ENCODE measurements around the gene GPR34.

GPR34 gene

GRCh38 chrX:41739871-41740270 lies 51.1 kb downstream of the GPR34 start:
- no peak for DNase-seq

All from amniotic stem cell (primary cell).